Measurements from ENCODE around the gene TTC14.

The TTC14 gene

DNA sequence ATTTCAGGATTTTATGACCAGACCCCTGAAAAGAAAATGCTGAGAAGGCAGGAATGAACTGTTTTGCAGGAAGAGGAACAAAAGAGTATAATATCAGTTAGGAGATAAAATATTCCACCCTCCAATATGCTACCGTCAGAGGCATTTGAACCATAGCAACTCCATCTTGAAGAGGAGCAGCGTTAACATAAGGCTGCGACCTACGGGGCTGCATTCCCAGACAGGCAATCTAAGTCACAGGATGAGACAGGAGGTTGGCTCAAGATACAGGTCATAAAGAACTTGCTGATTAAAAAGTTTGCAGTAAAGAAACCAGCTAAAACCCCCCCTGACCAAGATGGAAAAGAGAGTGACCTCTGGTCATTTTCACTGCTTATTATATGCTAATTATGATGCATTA is 54.4 kb downstream of the TTC14 start:
- Histone ChIP-seq H3K27ac (replicated peaks) (no peak overlapping the region), H3K27me3 (ENCODE audit: insufficient read depth, poor library complexity, severe bottlenecking) (no peaks in the 10 kb centered on the region), H3K4me3 (replicated peaks; ENCODE audit: insufficient read depth, low read length) (no peak overlapping the region)
- no peak for DNase-seq (ENCODE audit: low read depth in 1 of 2, low spot score in 1 of 2)
- TF ChIP-seq REST (IDR thresholded peaks at IDR 0.05; ENCODE audit: insufficient replicate concordance, low read depth) (no peak), GABPA (IDR thresholded peaks at IDR 0.05; ENCODE audit: low read depth) (no peak), SPI1 (IDR thresholded peaks at IDR 0.05; ENCODE audit: borderline replicate concordance, low read depth) (no peak), POLR2AphosphoS5 (IDR thresholded peaks at IDR 0.05; ENCODE audit: low read depth) (no peak), CTCF (IDR thresholded peaks at IDR 0.05; ENCODE audit: insufficient read depth, low read length) (no peak)

- H3K4me3 ChIP-seq (replicated peaks; ENCODE audit: insufficient read depth, low read length) = no peak overlapping the region
- TF ChIP-seq GABPA (IDR thresholded peaks at IDR 0.05; ENCODE audit: low read depth) (no peak), REST (IDR thresholded peaks at IDR 0.05; ENCODE audit: insufficient replicate concordance, low read depth) (no peak), CTCF (IDR thresholded peaks at IDR 0.05; ENCODE audit: insufficient read depth, low read length) (no peak), SPI1 (IDR thresholded peaks at IDR 0.05; ENCODE audit: borderline replicate concordance, low read depth) (no peak), POLR2AphosphoS5 (IDR thresholded peaks at IDR 0.05; ENCODE audit: low read depth) (no peak)
- DNase-seq (ENCODE audit: low read depth in 1 of 2, low spot score in 1 of 2) = no peak
- H3K27ac ChIP-seq (replicated peaks) = no peak overlapping the region
- no peaks in the 10 kb centered on the region for H3K27me3 ChIP-seq (ENCODE audit: insufficient read depth, poor library complexity, severe bottlenecking)
Observed at GRCh38 chr3:180657094-180657493, 55.1 kb downstream of the TTC14 start.

Data from HL-60 (cell line).